Naive thymus-derived CD8-positive, alpha-beta T cell (primary cell): Measurements from ENCODE around the gene VTA1. TPM values are rescaled to one million over a fixed set of nuclear protein-coding genes. Genes with fewer than 3 reads are reported as not detected.
"Not testable (repeated sequence)": the region's sequence is repeated elsewhere in the genome, so short reads cannot be mapped to it uniquely, and the experiment has no call there.

Source experiments
- ATAC-seq, 2 donors: fragments of 150-1000 bp; cut with Tn5 transposase in 1 of 2; sonication (Bioruptor Pico), chemical (Tn5 transposase) in 1 of 2; 1 replicate in 1 of 2; 2 replicates in 1 of 2; pipeline ENCODE4 v1.10.0; 2021; ENCODE audit warnings: mild to moderate bottlenecking in 2 of 2, moderate library complexity in 2 of 2
- POLR2A ChIA-PET: fragments of 350-600 bp; sonication (Branson Sonifier 250); formaldehyde crosslinking; loops from one replicate; lab custom pipeline; 2021; ENCODE audit warnings: antibody characterized with exemption; lab: Charles Lee
- DNase-seq, 10 donors: peaks; one replicate each; pipeline versions ENCODE4 v3.0.0 to v3.0.0-alpha.2; 2020 to 2022
- H3K27ac Mint-ChIP-seq, 10 donors: one replicate each; pipeline ENCODE4 v1.8.0; 2020 to 2022; ENCODE audit warnings: mild to moderate bottlenecking in 10 of 10, mixed read lengths in 10 of 10, moderate library complexity in 4 of 10, inconsistent platforms in 1 of 10
- H3K27me3 Mint-ChIP-seq, 5 donors: one replicate each; pipeline ENCODE4 v1.8.0; 2021 to 2022; ENCODE audit warnings: mixed read lengths in 5 of 5
- H3K36me3 Mint-ChIP-seq, 3 donors: one replicate each; pipeline ENCODE4 v1.8.0; 2020 to 2022; ENCODE audit warnings: mixed read lengths in 3 of 3, mild to moderate bottlenecking in 2 of 3, inconsistent platforms in 1 of 3
- H3K4me1 Mint-ChIP-seq, 4 donors: one replicate each; pipeline ENCODE4 v1.8.0; 2021 to 2022; ENCODE audit warnings: mixed read lengths in 4 of 4
- H3K4me3 Mint-ChIP-seq, 10 donors: one replicate each; pipeline ENCODE4 v1.8.0; 2020 to 2022; ENCODE audit warnings: mild to moderate bottlenecking in 10 of 10, mixed read lengths in 10 of 10, moderate library complexity in 6 of 10, inconsistent platforms in 1 of 10
- H3K9me3 Mint-ChIP-seq, 9 donors: one replicate each; pipeline ENCODE4 v1.8.0; 2020 to 2022; ENCODE audit warnings: mixed read lengths in 9 of 9, mild to moderate bottlenecking in 3 of 9, inconsistent platforms in 1 of 9, moderate library complexity in 1 of 9
- polyA plus RNA-seq, 3 donors: library from polyadenylated mRNA; unstranded; fragments of 300-500 nt; fragmentation: Illumina TruSeq; gene quantifications; one replicate each; pipeline ENCODE4 v1.2.3, GENCODE V29; 2021
- total RNA-seq, 8 experiments: library from RNA in 2 of 8; stranded (reverse) in 2 of 8; gene quantifications; one replicate each; pipeline ENCODE4 v1.2.3 and lab custom pipeline; 2021 to 2026

VTA1 gene
- total and polyA plus RNA-seq, 5 experiments from 2014 or later: 31.9 to 86.2 (median 40.0) TPM

- POLR2A ChIA-PET: no interaction called here
- ATAC-seq: no peak
- Mint-ChIP-seq H3K27ac (no peak overlapping the region), H3K36me3 (peaks cover 53 to 87% (median 65%) of the 10 kb centered on the region in 3 donors), H3K27me3 (no peaks in the 10 kb centered on the region), H3K4me1 (peaks cover 0 to 9% (median 2%) of the 10 kb centered on the region in 4 donors), H3K9me3 (peaks cover 7 to 24% (median 14%) of the 10 kb centered on the region in 9 donors), H3K4me3 (no peak overlapping the region)
- no peak for DNase-seq
These were observed 26.9 kb downstream of the VTA1 start for GRCh38 chr6:142173980-142174379.

GRCh38 chr6:142174703-142175102 lies 27.6 kb downstream of the VTA1 start:
- Mint-ChIP-seq H3K4me1 (peaks cover 0 to 9% (median 2%) of the 10 kb centered on the region in 4 donors), H3K27me3 (no peaks in the 10 kb centered on the region), H3K36me3 (peaks cover 53 to 90% (median 71%) of the 10 kb centered on the region in 3 donors), H3K9me3 (peaks cover 7 to 24% (median 14%) of the 10 kb centered on the region in 9 donors), H3K4me3 (no peak overlapping the region), H3K27ac (peak overlapping the region in 2 of 10 donors; percentile 22 to 75)
- POLR2A ChIA-PET: no interaction called here
- ATAC-seq (no peak), DNase-seq (no peak)

- ATAC-seq (no peak), DNase-seq (no peak)
- H3K9me3 Mint-ChIP-seq: peaks cover 7 to 24% (median 14%) of the 10 kb centered on the region in 9 donors
- no peaks in the 10 kb centered on the region for H3K27me3 Mint-ChIP-seq
- H3K36me3 Mint-ChIP-seq: peaks cover 47 to 77% (median 62%) of the 10 kb centered on the region in 3 donors
- POLR2A ChIA-PET: interaction anchor here (0.7 kb wide), 1 partner anchor 10 kb away, joined by 3 read pairs; no protein-coding TSS in a partner anchor
- peaks cover 4 to 16% (median 14%) of the 10 kb centered on the region in 4 donors for H3K4me1 Mint-ChIP-seq
- no peak overlapping the region for H3K27ac Mint-ChIP-seq
- no peak overlapping the region for H3K4me3 Mint-ChIP-seq
These were observed 31.1 kb downstream of the VTA1 start for GRCh38 chr6:142178129-142178528.

- POLR2A ChIA-PET: no interaction called here
- Mint-ChIP-seq H3K4me3 (no peak overlapping the region), H3K9me3 (peaks cover 4 to 14% (median 12%) of the 10 kb centered on the region in 9 donors), H3K27me3 (no peaks in the 10 kb centered on the region), H3K27ac (peak overlapping the region in 5 of 10 donors; percentile 2 to 31 (median 19)), H3K4me1 (peaks cover 10 to 33% (median 18%) of the 10 kb centered on the region in 4 donors), H3K36me3 (peaks cover 18 to 41% (median 28%) of the 10 kb centered on the region in 3 donors)
- DNase-seq (no peak), ATAC-seq (no peak)
These were observed 34.9 kb downstream of the VTA1 start for GRCh38 chr6:142182004-142182403.

GRCh38 chr6:142183351-142183750 lies 36.3 kb downstream of the VTA1 start:
- H3K27ac Mint-ChIP-seq: no peak overlapping the region
- peaks cover 4 to 29% (median 15%) of the 10 kb centered on the region in 3 donors for H3K36me3 Mint-ChIP-seq
- no peak for ATAC-seq
- no peak for DNase-seq
- peaks cover 10 to 33% (median 18%) of the 10 kb centered on the region in 4 donors for H3K4me1 Mint-ChIP-seq
- H3K9me3 Mint-ChIP-seq: peaks cover 0 to 2% (median 0%) of the 10 kb centered on the region in 9 donors
- POLR2A ChIA-PET: no interaction called here
- H3K27me3 Mint-ChIP-seq: no peaks in the 10 kb centered on the region
- H3K4me3 Mint-ChIP-seq: no peak overlapping the region

- Mint-ChIP-seq H3K4me1 (peaks cover 10 to 33% (median 19%) of the 10 kb centered on the region in 4 donors), H3K27ac (peak overlapping the region in 1 of 10 donors; percentile 14), H3K36me3 (peaks cover 4 to 28% (median 11%) of the 10 kb centered on the region in 3 donors), H3K4me3 (no peak overlapping the region), H3K9me3 (no peaks in the 10 kb centered on the region), H3K27me3 (no peaks in the 10 kb centered on the region)
- ATAC-seq: no peak
- no peak for DNase-seq
- POLR2A ChIA-PET: no interaction called here
These were observed 37.2 kb downstream of the VTA1 start for GRCh38 chr6:142184307-142184706.

GRCh38 chr6:142185641-142186040 lies 38.6 kb downstream of the VTA1 start:
- H3K9me3 Mint-ChIP-seq: no peaks in the 10 kb centered on the region
- H3K36me3 Mint-ChIP-seq: peaks cover 1 to 34% (median 6%) of the 10 kb centered on the region in 3 donors
- POLR2A ChIA-PET: no interaction called here
- H3K27me3 Mint-ChIP-seq: no peaks in the 10 kb centered on the region
- peaks cover 10 to 33% (median 18%) of the 10 kb centered on the region in 4 donors for H3K4me1 Mint-ChIP-seq
- no peak for DNase-seq
- no peak for ATAC-seq
- H3K27ac Mint-ChIP-seq: peak overlapping the region in 4 of 10 donors; percentile 13 to 82 (median 28)
- no peak overlapping the region for H3K4me3 Mint-ChIP-seq

- Mint-ChIP-seq H3K4me1 (peaks cover 13 to 29% (median 14%) of the 10 kb centered on the region in 4 donors), H3K9me3 (no peaks in the 10 kb centered on the region), H3K4me3 (no peak overlapping the region), H3K36me3 (peaks cover 0 to 29% (median 2%) of the 10 kb centered on the region in 3 donors), H3K27ac (peak overlapping the region in 7 of 10 donors; percentile 8 to 59 (median 28)), H3K27me3 (no peaks in the 10 kb centered on the region)
- DNase-seq: no peak
- ATAC-seq: no peak
- POLR2A ChIA-PET: no interaction called here
These were observed 40.1 kb downstream of the VTA1 start for GRCh38 chr6:142187209-142187608.

GRCh38 chr6:142188341-142188740 lies 41.3 kb downstream of the VTA1 start:
- not testable (repeated sequence) for H3K4me3 Mint-ChIP-seq, ATAC-seq, H3K9me3 Mint-ChIP-seq, H3K27me3 Mint-ChIP-seq, DNase-seq
- peaks cover 0 to 29% (median 2%) of the 10 kb centered on the region in 3 donors for H3K36me3 Mint-ChIP-seq
- POLR2A ChIA-PET: interaction anchor here (1.1 kb wide), 1 partner anchor 11 kb away, joined by 3 read pairs; no protein-coding TSS in a partner anchor
- peaks cover 10 to 29% (median 14%) of the 10 kb centered on the region in 4 donors for H3K4me1 Mint-ChIP-seq
- H3K27ac Mint-ChIP-seq: peak overlapping the region in 3 of 10 donors; percentile 18 to 49 (median 20)

GRCh38 chr6:142189057-142189456 lies 42.0 kb downstream of the VTA1 start:
- Mint-ChIP-seq H3K4me3 (no peak overlapping the region), H3K4me1 (peaks cover 12 to 29% (median 20%) of the 10 kb centered on the region in 4 donors), H3K9me3 (no peaks in the 10 kb centered on the region), H3K27me3 (no peaks in the 10 kb centered on the region), H3K27ac (no peak overlapping the region), H3K36me3 (peaks cover 0 to 31% (median 3%) of the 10 kb centered on the region in 3 donors)
- POLR2A ChIA-PET: no interaction called here
- no peak for ATAC-seq
- no peak for DNase-seq

GRCh38 chr6:142192343-142192742 lies 45.3 kb downstream of the VTA1 start:
- Mint-ChIP-seq H3K27me3 (no peaks in the 10 kb centered on the region), H3K4me3 (no peak overlapping the region), H3K27ac (peak overlapping the region in 4 of 10 donors; percentile 19 to 74 (median 50)), H3K36me3 (peaks cover 0 to 34% (median 4%) of the 10 kb centered on the region in 3 donors), H3K4me1 (peaks cover 14 to 43% (median 39%) of the 10 kb centered on the region in 4 donors), H3K9me3 (no peaks in the 10 kb centered on the region)
- POLR2A ChIA-PET: no interaction called here
- DNase-seq: no peak
- ATAC-seq: no peak

GRCh38 chr6:142193621-142194020 lies 46.6 kb downstream of the VTA1 start:
- Mint-ChIP-seq H3K4me3 (no peak overlapping the region), H3K4me1 (peaks cover 14 to 47% (median 39%) of the 10 kb centered on the region in 4 donors), H3K36me3 (peaks cover 0 to 36% (median 4%) of the 10 kb centered on the region in 3 donors), H3K27me3 (no peaks in the 10 kb centered on the region), H3K9me3 (no peaks in the 10 kb centered on the region), H3K27ac (peak overlapping the region in 4 of 10 donors; percentile 20 to 73 (median 61))
- DNase-seq (no peak), ATAC-seq (no peak)
- POLR2A ChIA-PET: no interaction called here

- Mint-ChIP-seq H3K27ac (peak overlapping the region in 6 of 10 donors; percentile 4 to 71 (median 65)), H3K9me3 (no peaks in the 10 kb centered on the region), H3K4me1 (peaks cover 14 to 47% (median 40%) of the 10 kb centered on the region in 4 donors), H3K27me3 (no peaks in the 10 kb centered on the region), H3K4me3 (peak overlapping the region in 4 of 10 donors; percentile 7 to 42 (median 26)), H3K36me3 (peaks cover 4 to 40% (median 5%) of the 10 kb centered on the region in 3 donors)
- no peak for ATAC-seq
- DNase-seq: no peak
- POLR2A ChIA-PET: interaction anchor here (0.6 to 0.9 kb wide), 3 partner anchors 37 to 1909 kb away, joined by 3 to 4 read pairs (median 4); no protein-coding TSS in a partner anchor
These were observed 48.9 kb downstream of the VTA1 start for GRCh38 chr6:142195862-142196541.
